Progenitor cell of endocrine pancreas (in vitro differentiated cells): ENCODE data around the gene GABRR3. TPM values are rescaled to one million over a fixed set of nuclear protein-coding genes. Genes with fewer than 3 reads are reported as not detected.

ENCODE experiments used
- DNase-seq: peaks from one replicate; pipeline ENCODE4 v3.0.0; 2021; ENCODE audit warnings: low spot score; ENCODE audit not compliant: unreplicated experiment
- H3K27ac Mint-ChIP-seq: 2 replicates; pipeline ENCODE4 v1.8.0; 2021; ENCODE audit warnings: mild to moderate bottlenecking, moderate library complexity, mixed read lengths
- H3K27me3 Mint-ChIP-seq: 2 replicates; pipeline ENCODE4 v1.8.0; 2021; ENCODE audit warnings: mixed read lengths
- H3K36me3 Mint-ChIP-seq: 2 replicates; pipeline ENCODE4 v1.8.0; 2022; ENCODE audit warnings: mixed read lengths; ENCODE audit not compliant: insufficient read depth
- H3K4me1 Mint-ChIP-seq: 2 replicates; pipeline ENCODE4 v1.8.0; 2021; ENCODE audit warnings: low read depth, mixed read lengths
- H3K4me3 Mint-ChIP-seq: 2 replicates; pipeline ENCODE4 v1.8.0; 2021; ENCODE audit warnings: low read depth, mild to moderate bottlenecking, moderate library complexity, mixed read lengths
- H3K9me3 Mint-ChIP-seq: 2 replicates; pipeline ENCODE4 v1.8.0; 2021; ENCODE audit warnings: low read depth, mixed read lengths
- CTCF ChIP-seq: fragments of 200-600 bp; sonication (generic); IDR thresholded peaks from one replicate; pipeline ENCODE4 v1.5.0; 2021; ENCODE audit warnings: antibody characterized with exemption, mild to moderate bottlenecking; ENCODE audit not compliant: unreplicated experiment
- total RNA-seq: library from RNA; stranded (reverse); gene quantifications from 2 replicates; pipeline ENCODE4 v1.2.1, GENCODE V29; 2021

The GABRR3 gene
- total RNA-seq, 1 donor from 2014 or later = not detected

GRCh38 chr3:97972976-97973375 is 62.1 kb downstream of the GABRR3 start:
- Mint-ChIP-seq H3K36me3 (no peaks in the 10 kb centered on the region), H3K9me3 (no peaks in the 10 kb centered on the region), H3K27me3 (peaks cover 68% of the 10 kb centered on the region), H3K4me3 (peak overlapping the region; percentile 62), H3K4me1 (peaks cover 2% of the 10 kb centered on the region), H3K27ac (no peak overlapping the region)
- DNase-seq = no peak
- no peak for TF ChIP-seq CTCF

GRCh38 chr3:97971679-97972567 is 63.2 kb downstream of the GABRR3 start, which contains the start of gene RIOX2:
TSS of gene RIOX2 (minus strand) at chr3:97972431. CDS start at chr3:97967593, 4,838 bp downstream.
- Mint-ChIP-seq H3K27me3 (peaks cover 74% of the 10 kb centered on the region), H3K27ac (peak within 1 kb of the TSS; percentile 91), H3K4me1 (peaks cover 2% of the 10 kb centered on the region), H3K4me3 (peak within 1 kb of the TSS; percentile 86), H3K9me3 (no peaks in the 10 kb centered on the region), H3K36me3 (no peaks in the 10 kb centered on the region)
- DNase-seq = peak; percentile 42
- TF ChIP-seq CTCF = no peak

GRCh38 chr3:97970956-97971620 is 64.0 kb downstream of the GABRR3 start:
- H3K9me3 Mint-ChIP-seq = no peaks in the 10 kb centered on the region
- no peak for DNase-seq
- H3K36me3 Mint-ChIP-seq = no peaks in the 10 kb centered on the region
- peak overlapping the region; percentile 91 for H3K27ac Mint-ChIP-seq
- H3K27me3 Mint-ChIP-seq = peaks cover 76% of the 10 kb centered on the region
- peaks cover 2% of the 10 kb centered on the region for H3K4me1 Mint-ChIP-seq
- H3K4me3 Mint-ChIP-seq = peak overlapping the region; percentile 86
- no peak for TF ChIP-seq CTCF

GRCh38 chr3:97970156-97970555 is 65.0 kb downstream of the GABRR3 start:
- H3K9me3 Mint-ChIP-seq = no peaks in the 10 kb centered on the region
- no peak for DNase-seq
- H3K4me3 Mint-ChIP-seq = no peak overlapping the region
- H3K36me3 Mint-ChIP-seq = peaks cover 1% of the 10 kb centered on the region
- peaks cover 2% of the 10 kb centered on the region for H3K4me1 Mint-ChIP-seq
- TF ChIP-seq CTCF = no peak
- no peak overlapping the region for H3K27ac Mint-ChIP-seq
- H3K27me3 Mint-ChIP-seq = peaks cover 72% of the 10 kb centered on the region

- H3K9me3 Mint-ChIP-seq = no peaks in the 10 kb centered on the region
- no peak for DNase-seq
- TF ChIP-seq CTCF = no peak
- H3K27me3 Mint-ChIP-seq = peaks cover 66% of the 10 kb centered on the region
- H3K27ac Mint-ChIP-seq = no peak overlapping the region
- H3K36me3 Mint-ChIP-seq = peaks cover 1% of the 10 kb centered on the region
- no peak overlapping the region for H3K4me3 Mint-ChIP-seq
- H3K4me1 Mint-ChIP-seq = peaks cover 2% of the 10 kb centered on the region
These were observed 65.6 kb downstream of the GABRR3 start for GRCh38 chr3:97969541-97969940.
